T47D (cell line): ENCODE measurements around the gene LHFPL6.

Source experiments
- DNase-seq, 2 experiments: peaks; one replicate each; pipeline versions ENCODE4 v3.0.0 to v3.0.0-alpha.2; 2011 to 2012; ENCODE audit warnings: low read depth in 1 of 2, low spot score in 1 of 2
- JUND ChIP-seq: IDR thresholded peaks from 2 replicates; pipeline ENCODE4 v1.6.1; 2012; ENCODE audit warnings: low read depth
- in situ Hi-C: cut with HindIII; loops from 2 replicates; pipeline ENCODE4 v1.10.0; 2016; ENCODE audit warnings: low sequenced_read_pairs, low pct_unique_long_range_greater_than_20kb

The LHFPL6 gene

GRCh38 chr13:39586151-39586550 lies 16.8 kb downstream of the LHFPL6 start:
- TF ChIP-seq JUND = no peak
- in situ Hi-C loops = no loop called here
- no peak for DNase-seq

GRCh38 chr13:39585219-39585618 lies 17.8 kb downstream of the LHFPL6 start:
- no peak for DNase-seq
- TF ChIP-seq JUND = no peak
- in situ Hi-C loops = no loop called here

DNA sequence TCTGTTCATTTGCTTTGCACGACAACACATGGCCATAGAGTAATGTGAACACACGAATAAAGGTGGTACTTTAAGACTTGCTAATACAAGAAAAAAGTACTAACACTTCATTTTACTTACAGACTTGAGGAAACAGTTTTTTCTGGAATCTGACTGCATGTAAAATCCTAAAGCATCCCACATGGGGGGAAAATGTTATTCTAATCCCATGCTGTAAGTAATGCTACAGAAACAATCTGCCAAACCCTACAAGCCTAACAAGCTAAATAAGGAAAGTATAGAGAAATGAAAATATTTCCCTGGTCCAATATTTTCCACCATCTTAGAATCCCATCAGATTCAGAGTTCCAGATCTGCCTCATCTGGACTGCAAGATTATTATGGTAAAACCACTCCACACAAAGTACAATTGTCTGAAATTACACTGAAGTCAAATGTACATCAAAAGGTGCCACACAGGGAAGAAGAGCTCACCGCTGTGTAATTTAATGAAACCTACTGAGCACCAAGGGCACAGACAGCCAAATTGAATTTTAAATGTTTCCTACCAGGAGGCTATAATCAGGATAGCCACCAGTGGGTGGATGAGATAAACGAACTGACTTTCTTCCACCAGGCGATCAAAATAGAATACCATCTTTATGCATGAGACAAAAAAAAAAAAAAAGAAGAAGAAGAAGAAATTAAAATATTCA lies 22.0 kb downstream of the LHFPL6 start:
- no peak for TF ChIP-seq JUND
- in situ Hi-C loops = no loop called here
- DNase-seq = no peak

- TF ChIP-seq JUND = no peak
- no peak for DNase-seq
- in situ Hi-C loops = no loop called here
Measured at GRCh38 chr13:39578821-39579291, 24.1 kb downstream of the LHFPL6 start.

- no peak for DNase-seq
- no peak for TF ChIP-seq JUND
- in situ Hi-C loops = no loop called here
Measured at GRCh38 chr13:39577838-39578491, 25.0 kb downstream of the LHFPL6 start.

DNA sequence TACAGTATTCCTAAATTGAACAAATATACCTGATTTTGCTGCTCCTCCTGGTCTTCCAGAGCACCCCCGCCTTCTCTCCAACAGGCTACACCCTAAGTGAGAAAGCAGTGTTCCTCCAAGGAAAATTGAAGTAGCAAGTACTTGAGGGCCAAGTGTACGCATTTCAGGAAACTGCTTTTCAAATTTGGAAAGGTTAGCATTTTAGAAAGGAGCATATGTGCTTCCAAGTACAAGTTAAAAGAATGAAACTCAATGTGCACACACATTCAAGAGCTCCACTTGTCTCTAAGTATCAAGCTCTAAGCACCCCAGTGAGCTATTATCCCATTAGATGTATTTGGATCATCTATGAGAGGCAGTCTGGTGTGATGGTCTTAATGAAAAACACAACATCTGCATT lies 25.8 kb downstream of the LHFPL6 start:
- no peak for DNase-seq
- in situ Hi-C loops = no loop called here
- TF ChIP-seq JUND = no peak

GRCh38 chr13:39575641-39576238 lies 27.3 kb downstream of the LHFPL6 start:
- in situ Hi-C loops = no loop called here
- TF ChIP-seq JUND = no peak
- no peak for DNase-seq

DNA sequence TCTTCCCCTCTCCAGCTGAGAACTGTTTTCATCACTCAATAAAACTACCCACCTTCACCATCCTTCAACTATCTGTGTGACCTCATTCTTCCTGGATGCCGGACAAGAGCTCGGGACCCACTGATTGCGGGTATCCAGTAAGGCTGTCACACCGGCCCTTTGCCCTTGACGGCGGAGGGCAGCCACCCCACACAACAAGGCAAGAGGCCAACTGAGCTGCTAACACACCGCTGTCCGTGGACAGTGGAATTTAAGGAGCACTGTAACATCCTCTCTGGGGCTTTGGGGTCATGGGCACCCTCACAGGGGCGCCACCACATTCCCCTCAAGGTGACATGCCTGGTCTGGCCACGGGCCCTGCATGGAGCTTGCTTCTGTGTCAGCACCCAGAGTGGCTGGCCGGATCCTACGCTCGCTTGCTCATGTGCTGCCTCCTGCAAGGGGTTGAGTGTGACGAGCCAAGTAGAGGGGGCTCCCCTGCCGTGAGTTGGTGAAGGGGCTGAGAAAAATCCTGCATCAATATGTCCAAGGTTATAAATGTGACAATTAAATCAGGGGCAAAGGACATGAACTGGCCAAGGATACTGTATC lies 31.4 kb downstream of the LHFPL6 start:
- no peak for TF ChIP-seq JUND
- in situ Hi-C loops = no loop called here
- no peak for DNase-seq

DNA sequence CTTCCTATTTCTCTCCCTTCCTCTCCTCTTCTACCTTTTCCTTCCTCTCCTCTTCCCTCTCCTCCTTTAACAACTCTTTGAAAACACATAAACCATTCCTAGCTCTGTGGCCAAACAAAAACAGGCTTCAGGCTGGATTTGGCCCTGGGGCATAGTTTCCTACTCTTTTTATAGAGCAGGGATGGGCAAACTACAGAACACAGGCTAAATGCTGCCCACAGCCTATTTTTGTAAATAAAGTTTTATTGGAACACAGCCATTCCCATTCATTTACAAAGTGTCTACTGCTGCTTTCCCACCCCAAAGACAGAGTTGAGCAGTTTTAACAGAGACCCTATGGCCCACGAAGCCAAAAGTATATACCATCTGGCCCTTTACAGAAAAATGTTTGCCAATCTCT lies 35.4 kb downstream of the LHFPL6 start:
- in situ Hi-C loops = no loop called here
- DNase-seq = peak in 1 of 2 experiments; percentile 12
- no peak for TF ChIP-seq JUND

GRCh38 chr13:39566216-39566869 lies 36.6 kb downstream of the LHFPL6 start:
- no peak for DNase-seq
- no peak for TF ChIP-seq JUND
- in situ Hi-C loops = no loop called here

DNA sequence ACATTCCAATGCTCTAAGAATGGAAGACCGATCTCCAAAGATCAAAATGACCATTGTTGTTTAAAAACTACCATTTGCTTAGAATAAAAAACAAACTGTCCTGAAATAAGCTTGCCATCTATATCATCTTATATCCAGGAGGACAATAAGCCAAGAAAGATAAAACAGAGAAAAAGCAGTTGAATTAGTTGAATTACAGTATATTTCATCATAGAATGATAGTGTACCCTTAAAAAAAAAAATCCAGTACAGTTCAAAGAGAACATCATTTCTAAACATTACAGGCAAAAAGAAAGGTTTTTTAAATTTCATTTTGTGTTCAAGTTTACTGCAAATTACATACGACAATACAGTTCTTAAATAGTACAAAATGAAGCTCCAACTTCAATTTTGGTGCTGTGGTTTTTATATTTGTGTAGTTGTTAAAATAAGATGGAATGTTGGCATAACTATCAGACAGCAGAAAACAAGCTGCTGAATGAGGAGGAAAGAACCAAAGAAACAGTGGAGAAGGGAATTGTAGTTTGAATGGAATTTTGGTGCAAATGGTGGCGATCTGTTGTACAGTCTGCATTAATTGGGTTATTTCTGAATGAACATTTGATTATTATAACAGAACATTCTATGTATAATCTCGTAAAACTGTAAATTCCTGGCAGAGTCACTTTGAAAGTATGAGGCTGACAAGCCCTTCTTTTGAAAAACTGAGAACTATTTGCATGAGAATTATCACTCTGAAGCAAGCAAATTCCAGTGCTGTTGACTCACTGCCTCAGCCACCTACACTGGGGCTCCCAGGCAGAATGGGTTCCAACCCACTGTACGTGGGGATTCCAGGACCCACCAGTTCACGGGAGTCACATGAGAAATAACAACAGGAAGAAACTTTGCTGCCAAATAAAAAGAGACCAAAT lies 37.7 kb downstream of the LHFPL6 start:
- in situ Hi-C loops = no loop called here
- TF ChIP-seq JUND = no peak
- DNase-seq = no peak

DNA sequence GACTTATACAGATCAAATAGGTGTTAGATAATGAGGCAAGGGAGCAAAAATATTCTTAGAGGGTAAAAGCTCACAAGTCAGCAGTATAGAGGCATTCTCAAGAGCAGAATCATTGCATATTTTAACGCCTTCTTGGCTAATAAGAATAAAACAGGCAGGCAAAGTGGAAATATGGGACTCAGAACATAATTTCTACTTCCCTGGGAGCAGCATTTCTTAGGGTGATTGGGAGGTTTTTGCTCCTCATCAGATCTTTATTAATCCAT lies 39.6 kb downstream of the LHFPL6 start:
- TF ChIP-seq JUND = no peak
- in situ Hi-C loops = no loop called here
- DNase-seq = no peak
